Prostate gland (tissue), 2 donors: ENCODE data around the gene RDH13. TPM values are rescaled to one million over a fixed set of nuclear protein-coding genes. Genes with fewer than 3 reads are reported as not detected.
"Not testable (repeated sequence)": the region's sequence is repeated elsewhere in the genome, so short reads cannot be mapped to it uniquely, and the experiment has no call there.

ENCODE experiments used
- DNase-seq: peaks from one replicate; pipeline ENCODE4 v3.0.0-alpha.2; 2019; ENCODE audit warnings: low spot score
- H3K27ac ChIP-seq, 2 donors: fragments of 200-600 bp; sonication (generic); 2 replicates each; pipeline ENCODE4 v1.5.1; 2017 to 2019
- H3K27me3 ChIP-seq: fragments of 200-600 bp; sonication (generic); replicated peaks from 2 replicates; pipeline ENCODE4 v1.5.1; 2019; ENCODE audit not compliant: insufficient read depth
- H3K36me3 ChIP-seq, 2 donors: fragments of 200-600 bp; sonication (generic); 1 replicate in 1 of 2; 2 replicates in 1 of 2; pipeline versions ENCODE4 v1.5.1 to v1.8.1; 2017 to 2019
- H3K4me1 ChIP-seq: fragments of 200-600 bp; sonication (generic); replicated peaks from 2 replicates; pipeline ENCODE4 v1.5.1; 2019
- H3K4me3 ChIP-seq, 2 donors: fragments of 200-600 bp; sonication (generic); 2 replicates each; pipeline ENCODE4 v1.5.1; 2017 to 2019
- H3K9me3 ChIP-seq: fragments of 200-600 bp; sonication (generic); 2 replicates; pipeline ENCODE4 v1.5.1; 2017
- CTCF ChIP-seq, 4 experiments: fragments of 200-600 bp in 2 of 4; fragments of 450-650 bp in 2 of 4; sonication (generic) in 2 of 4; IDR thresholded peaks; 1 replicate in 3 of 4; 2 replicates in 1 of 4; pipeline ENCODE4 v1.5.1; 2016 to 2019; ENCODE audit warnings: antibody characterized with exemption in 4 of 4, mild to moderate bottlenecking in 2 of 4, moderate library complexity in 2 of 4
- POLR2A ChIP-seq: fragments of 450-650 bp; IDR thresholded peaks from one replicate; pipeline ENCODE4 v1.6.1; 2016; ENCODE audit warnings: antibody characterized with exemption, mild to moderate bottlenecking
- POLR2AphosphoS5 ChIP-seq: sonication (generic); formaldehyde crosslinking; IDR thresholded peaks from one replicate; pipeline ENCODE4 v1.6.1; 2017; ENCODE audit warnings: antibody characterized with exemption
- WGBS: methylation state at CpG from one replicate; pipeline ENCODE4 v1.1.5; 2018; 5-methylcytosine and 5-hydroxymethylcytosine counted together
- intact Hi-C: fragments of 100-400 bp; cut with DNase I; formaldehyde crosslinking; loops from one replicate; pipeline ENCODE4 v1.14.2; 2022
- total RNA-seq, 2 donors: library from RNA; depleted of rRNA; stranded (reverse); fragments of >200 nt; gene quantifications; one replicate each; pipeline ENCODE4 v1.1.0, GENCODE V29; 2016

Gene RDH13
- total RNA-seq = 10 to 100 TPM; 29.8 to 32.8 TPM

GRCh38 chr19:55062735-55063491 lies at the start of gene RDH13:
Gene RDH13 (minus strand): TSS chr19:55063148. CDS start chr19:55063032, 116 bp downstream.
- WGBS = 2% methylated on average over 42 of the region's 70 CpGs
- Histone ChIP-seq H3K4me1 (no peaks in the 10 kb centered on the region), H3K27me3 (no peaks in the 10 kb centered on the region), H3K36me3 (no peaks in the 10 kb centered on the region), H3K9me3 (no peaks in the 10 kb centered on the region), H3K4me3 (peak within 1 kb of the TSS; percentile 76 to 82), H3K27ac (peak within 1 kb of the TSS; percentile 63 to 71)
- DNase-seq = peak; percentile 94
- TF ChIP-seq POLR2A (peak; percentile 70), CTCF (IDR thresholded peaks at IDR 0.05) (peak in 1 of 4 experiments; percentile 9), POLR2AphosphoS5 (peak; percentile 62)
- intact Hi-C loops = no loop called here

GRCh38 chr19:55112246-55112776 lies 49.4 kb upstream of the RDH13 start:
- DNase-seq = no peak
- H3K4me3 ChIP-seq = no peak overlapping the region
- no peaks in the 10 kb centered on the region for H3K9me3 ChIP-seq
- no peaks in the 10 kb centered on the region for H3K27me3 ChIP-seq
- intact Hi-C loops = loop anchor here (10.0 kb wide), 2 partner anchors 492 to 542 kb away; partner anchors contain the start of genes U2AF2, ZNF524 and ZNF865
- H3K4me1 ChIP-seq = peaks cover 13% of the 10 kb centered on the region
- 91% methylated on average over 25 of the region's 25 CpGs for WGBS
- no peak for TF ChIP-seq POLR2A
- TF ChIP-seq POLR2AphosphoS5 = no peak
- no peak for TF ChIP-seq CTCF (IDR thresholded peaks at IDR 0.05)
- no peaks in the 10 kb centered on the region for H3K36me3 ChIP-seq
- H3K27ac ChIP-seq = peak overlapping the region; percentile 77 to 78

- Histone ChIP-seq H3K4me1 (peaks cover 13% of the 10 kb centered on the region), H3K4me3 (no peak overlapping the region), H3K27me3 (no peaks in the 10 kb centered on the region), H3K27ac (peak overlapping the region in 1 of 2 donors; percentile 78), H3K36me3 (no peaks in the 10 kb centered on the region), H3K9me3 (no peaks in the 10 kb centered on the region)
- intact Hi-C loops = loop anchor here (10.0 kb wide), 2 partner anchors 493 to 543 kb away; partner anchors contain the start of genes U2AF2, ZNF524 and ZNF865
- WGBS = 81% methylated on average over 21 of the region's 21 CpGs
- TF ChIP-seq POLR2AphosphoS5 = no peak
- no peak for TF ChIP-seq CTCF (IDR thresholded peaks at IDR 0.05)
- TF ChIP-seq POLR2A = no peak
- no peak for DNase-seq
Observed at GRCh38 chr19:55111238-55111831, 48.4 kb upstream of the RDH13 start.

- intact Hi-C loops = loop anchor here (10.0 kb wide), 2 partner anchors 495 to 545 kb away; partner anchors contain the start of genes U2AF2, ZNF524 and ZNF865
- 83% methylated on average over 17 of the region's 20 CpGs for WGBS
Observed at GRCh38 chr19:55109527-55110291, 46.8 kb upstream of the RDH13 start.

GRCh38 chr19:55107252-55107651 lies 44.3 kb upstream of the RDH13 start:
- H3K9me3 ChIP-seq, intact Hi-C loops, H3K4me3 ChIP-seq, H3K36me3 ChIP-seq, DNase-seq, H3K27ac ChIP-seq, H3K27me3 ChIP-seq, H3K4me1 ChIP-seq: not testable (repeated sequence)
- WGBS = 100% methylated on average over 3 of the region's 3 CpGs

More at GRCh38 chr19:55109527-55110291, 46.8 kb upstream of the RDH13 start:
- no peaks in the 10 kb centered on the region for H3K36me3 ChIP-seq
- no peak overlapping the region for H3K4me3 ChIP-seq
- no peaks in the 10 kb centered on the region for H3K27me3 ChIP-seq
- TF ChIP-seq POLR2A (no peak), POLR2AphosphoS5 (no peak), CTCF (IDR thresholded peaks at IDR 0.05) (no peak)
- DNase-seq = no peak
- no peaks in the 10 kb centered on the region for H3K9me3 ChIP-seq
- H3K4me1 ChIP-seq = peaks cover under 1% of the 10 kb centered on the region
- no peak overlapping the region for H3K27ac ChIP-seq
